Measurements from ENCODE around the gene EXOG.

EXOG gene

DNA sequence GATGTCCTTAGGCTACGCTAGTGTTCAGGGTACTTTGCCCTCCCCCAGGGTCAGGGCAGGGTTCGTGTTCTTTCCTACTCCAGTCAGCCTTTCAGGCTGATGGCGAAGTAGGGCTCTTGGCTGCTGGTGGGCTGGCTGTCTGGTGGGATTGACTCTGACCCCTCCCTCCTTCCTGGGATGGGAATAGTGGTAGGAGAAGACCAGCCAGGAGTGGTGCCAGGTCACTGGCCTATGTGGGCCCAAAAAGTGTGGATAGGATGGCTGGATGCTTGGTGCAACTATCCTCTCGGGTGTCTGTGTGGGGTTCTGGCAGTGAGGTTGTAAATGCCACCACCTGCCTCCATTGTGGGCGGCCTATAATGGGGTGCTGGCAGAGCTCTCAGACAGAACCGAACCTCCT, 20.4 kb upstream of the EXOG start:
- Histone ChIP-seq H3K36me3 (ENCODE audit: control insufficient read depth in 2 of 2, insufficient read depth in 2 of 2, low read length in 2 of 2) (peaks cover 10 to 15% of the 10 kb centered on the region in 2 donors), H3K4me1 (ENCODE audit: control insufficient read depth, insufficient read depth, low read length) (peaks cover 5% of the 10 kb centered on the region), H3K9me3 (ENCODE audit: control insufficient read depth in 2 of 2, low read length in 2 of 2) (no peaks in the 10 kb centered on the region), H3K4me3 (ENCODE audit: low read length in 2 of 2) (no peak overlapping the region), H3K27me3 (ENCODE audit: control insufficient read depth in 1 of 2, insufficient read depth in 2 of 2, low read length in 2 of 2) (no peaks in the 10 kb centered on the region), H3K27ac (ENCODE audit: low read length) (no peak overlapping the region), H3K9ac (ENCODE audit: low read length in 2 of 2) (no peak overlapping the region)

DNA sequence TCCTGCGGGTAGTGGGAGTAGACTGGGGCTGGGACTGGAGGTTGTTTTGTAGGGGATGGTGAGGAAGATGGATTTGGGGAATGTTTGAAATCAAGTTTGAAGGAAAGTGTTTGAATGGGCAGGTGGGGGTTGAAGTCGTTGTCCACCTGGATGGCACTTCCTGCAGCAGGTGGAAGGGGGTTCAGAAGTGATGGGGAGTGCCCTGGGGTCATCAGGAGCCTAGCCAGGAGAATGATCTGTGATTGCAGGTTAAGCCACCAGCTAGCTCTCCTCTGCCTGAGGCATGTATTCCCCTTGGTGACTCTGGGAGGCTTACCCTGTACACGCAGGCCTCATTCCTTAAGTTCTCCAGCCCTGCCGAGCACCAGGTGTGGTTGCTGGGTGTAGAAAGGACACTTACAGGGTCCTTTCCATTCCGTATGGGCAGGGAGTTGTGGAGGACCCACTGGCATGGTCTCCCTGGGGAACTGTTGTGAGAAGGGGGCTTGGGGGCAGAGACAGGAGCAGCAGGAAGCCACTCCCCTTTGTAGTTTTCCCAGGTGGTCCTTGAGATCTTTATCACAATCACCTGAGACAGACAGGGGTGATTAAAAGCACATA, 19.9 kb upstream of the EXOG start:
- Histone ChIP-seq H3K4me1 (ENCODE audit: control insufficient read depth, insufficient read depth, low read length) (peaks cover 5% of the 10 kb centered on the region), H3K9me3 (ENCODE audit: control insufficient read depth in 2 of 2, low read length in 2 of 2) (no peaks in the 10 kb centered on the region), H3K27ac (ENCODE audit: low read length) (no peak overlapping the region), H3K27me3 (ENCODE audit: control insufficient read depth in 1 of 2, insufficient read depth in 2 of 2, low read length in 2 of 2) (no peaks in the 10 kb centered on the region), H3K4me3 (ENCODE audit: low read length in 2 of 2) (no peak overlapping the region), H3K36me3 (ENCODE audit: control insufficient read depth in 2 of 2, insufficient read depth in 2 of 2, low read length in 2 of 2) (peaks cover 16 to 21% of the 10 kb centered on the region in 2 donors), H3K9ac (ENCODE audit: low read length in 2 of 2) (no peak overlapping the region)

DNA sequence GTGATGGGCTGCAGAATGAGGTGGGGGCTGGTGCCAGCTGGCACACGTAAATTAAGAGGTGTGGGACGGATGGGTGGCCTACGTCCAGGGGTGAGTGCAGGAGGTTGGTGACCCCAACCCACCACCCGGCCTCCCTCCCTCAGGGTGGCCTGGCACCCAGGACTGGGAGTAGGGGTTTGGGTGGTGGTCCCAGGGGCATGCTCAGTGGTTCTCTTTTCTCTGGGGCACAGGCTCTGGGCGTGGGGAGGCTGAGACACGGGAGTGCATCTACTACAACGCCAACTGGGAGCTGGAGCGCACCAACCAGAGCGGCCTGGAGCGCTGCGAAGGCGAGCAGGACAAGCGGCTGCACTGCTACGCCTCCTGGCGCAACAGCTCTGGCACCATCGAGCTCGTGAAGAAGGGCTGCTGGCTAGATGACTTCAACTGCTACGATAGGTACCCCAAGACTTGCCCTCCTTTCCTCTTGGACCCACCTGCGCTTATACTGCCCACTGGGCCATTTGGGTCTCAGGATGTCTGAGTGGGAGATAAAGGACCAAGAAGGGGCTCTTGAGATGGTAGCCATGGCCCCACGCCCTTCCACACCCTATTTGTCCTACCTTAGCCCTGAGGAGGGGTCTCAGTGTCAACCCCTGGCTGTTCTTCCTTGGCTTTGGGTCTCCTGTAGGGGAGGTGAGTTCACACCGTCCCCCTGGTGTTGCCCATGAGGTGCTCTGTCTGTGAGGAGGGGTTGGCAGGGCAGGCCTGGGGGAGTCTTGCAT, 18.9 kb upstream of the EXOG start:
- H3K36me3 ChIP-seq (ENCODE audit: control insufficient read depth in 2 of 2, insufficient read depth in 2 of 2, low read length in 2 of 2): peaks cover 24 to 27% of the 10 kb centered on the region in 2 donors
- no peaks in the 10 kb centered on the region for H3K9me3 ChIP-seq (ENCODE audit: control insufficient read depth in 2 of 2, low read length in 2 of 2)
- H3K27ac ChIP-seq (ENCODE audit: low read length): no peak overlapping the region
- H3K4me1 ChIP-seq (ENCODE audit: control insufficient read depth, insufficient read depth, low read length): peaks cover 5% of the 10 kb centered on the region
- H3K9ac ChIP-seq (ENCODE audit: low read length in 2 of 2): no peak overlapping the region
- H3K4me3 ChIP-seq (ENCODE audit: low read length in 2 of 2): no peak overlapping the region
- no peaks in the 10 kb centered on the region for H3K27me3 ChIP-seq (ENCODE audit: control insufficient read depth in 1 of 2, insufficient read depth in 2 of 2, low read length in 2 of 2)

DNA sequence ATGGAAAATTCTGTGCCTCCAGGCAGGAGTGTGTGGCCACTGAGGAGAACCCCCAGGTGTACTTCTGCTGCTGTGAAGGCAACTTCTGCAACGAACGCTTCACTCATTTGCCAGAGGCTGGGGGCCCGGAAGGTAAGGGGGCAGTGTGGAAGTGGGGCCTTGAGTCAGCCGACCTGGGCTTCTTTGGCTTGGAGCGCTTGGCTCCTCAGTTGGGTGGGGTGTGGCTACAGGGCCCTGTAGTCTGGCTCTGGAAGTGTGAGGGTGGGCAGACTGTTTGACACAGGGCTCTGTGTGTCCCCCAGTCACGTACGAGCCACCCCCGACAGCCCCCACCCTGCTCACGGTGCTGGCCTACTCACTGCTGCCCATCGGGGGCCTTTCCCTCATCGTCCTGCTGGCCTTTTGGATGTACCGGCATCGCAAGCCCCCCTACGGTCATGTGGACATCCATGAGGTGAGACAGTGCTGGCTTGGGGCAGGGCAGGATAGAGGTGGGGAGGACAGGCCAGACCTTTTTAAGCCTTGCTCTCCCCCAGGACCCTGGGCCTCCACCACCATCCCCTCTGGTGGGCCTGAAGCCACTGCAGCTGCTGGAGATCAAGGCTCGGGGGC, 18.2 kb upstream of the EXOG start:
- peaks cover 4% of the 10 kb centered on the region for H3K4me1 ChIP-seq (ENCODE audit: control insufficient read depth, insufficient read depth, low read length)
- H3K27ac ChIP-seq (ENCODE audit: low read length): no peak overlapping the region
- H3K9ac ChIP-seq (ENCODE audit: low read length in 2 of 2): no peak overlapping the region
- H3K36me3 ChIP-seq (ENCODE audit: control insufficient read depth in 2 of 2, insufficient read depth in 2 of 2, low read length in 2 of 2): peaks cover 28 to 34% of the 10 kb centered on the region in 2 donors
- H3K9me3 ChIP-seq (ENCODE audit: control insufficient read depth in 2 of 2, low read length in 2 of 2): no peaks in the 10 kb centered on the region
- no peak overlapping the region for H3K4me3 ChIP-seq (ENCODE audit: low read length in 2 of 2)
- no peaks in the 10 kb centered on the region for H3K27me3 ChIP-seq (ENCODE audit: control insufficient read depth in 1 of 2, insufficient read depth in 2 of 2, low read length in 2 of 2)

DNA sequence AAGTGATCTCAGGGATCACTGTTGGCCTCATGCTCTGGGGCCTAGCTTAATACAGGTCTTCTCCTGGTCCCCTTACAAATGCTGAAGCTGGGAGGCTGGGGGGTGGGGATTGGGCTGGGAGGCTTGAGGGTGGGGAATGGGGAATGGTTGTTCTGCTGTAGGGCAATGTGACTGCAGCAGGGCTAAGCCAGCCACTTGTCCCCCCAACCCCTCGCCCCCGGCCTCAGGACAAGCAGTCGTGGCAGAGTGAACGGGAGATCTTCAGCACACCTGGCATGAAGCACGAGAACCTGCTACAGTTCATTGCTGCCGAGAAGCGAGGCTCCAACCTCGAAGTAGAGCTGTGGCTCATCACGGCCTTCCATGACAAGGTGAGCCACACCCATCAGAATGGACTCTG, 17.2 kb upstream of the EXOG start:
- Histone ChIP-seq H3K36me3 (ENCODE audit: control insufficient read depth in 2 of 2, insufficient read depth in 2 of 2, low read length in 2 of 2) (peaks cover 35 to 40% of the 10 kb centered on the region in 2 donors), H3K9ac (ENCODE audit: low read length in 2 of 2) (no peak overlapping the region)

DNA sequence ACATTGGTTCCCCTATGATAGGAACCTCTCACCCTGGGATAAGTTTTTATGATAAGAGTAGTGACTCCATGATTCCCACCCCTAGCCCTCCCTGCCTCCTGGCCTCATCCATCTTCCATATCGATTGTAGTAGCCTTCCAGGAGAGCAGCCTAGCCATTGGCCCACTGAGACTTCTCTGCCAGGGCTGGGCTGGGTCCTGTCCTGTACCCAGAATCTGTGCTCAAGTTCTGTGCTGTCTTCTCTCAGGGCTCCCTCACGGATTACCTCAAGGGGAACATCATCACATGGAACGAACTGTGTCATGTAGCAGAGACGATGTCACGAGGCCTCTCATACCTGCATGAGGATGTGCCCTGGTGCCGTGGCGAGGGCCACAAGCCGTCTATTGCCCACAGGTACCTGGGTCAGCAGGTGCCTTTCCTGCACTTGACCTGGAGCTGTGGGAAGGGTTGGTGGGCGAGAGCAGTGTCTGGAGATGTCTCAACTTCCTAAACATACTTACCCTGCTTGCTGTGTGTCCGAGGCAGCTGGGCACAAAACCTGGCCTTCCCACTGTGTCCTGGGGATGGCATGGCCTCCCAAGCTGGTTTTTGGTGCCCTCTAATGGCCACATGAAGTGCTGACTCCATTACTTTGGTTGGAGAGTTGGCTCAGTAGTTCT, 16.6 kb upstream of the EXOG start:
- Histone ChIP-seq H3K9ac (ENCODE audit: low read length in 2 of 2) (no peak overlapping the region), H3K27ac (ENCODE audit: low read length) (no peak overlapping the region), H3K27me3 (ENCODE audit: control insufficient read depth in 1 of 2, insufficient read depth in 2 of 2, low read length in 2 of 2) (no peaks in the 10 kb centered on the region), H3K4me1 (ENCODE audit: control insufficient read depth, insufficient read depth, low read length) (no peaks in the 10 kb centered on the region), H3K36me3 (ENCODE audit: control insufficient read depth in 2 of 2, insufficient read depth in 2 of 2, low read length in 2 of 2) (peaks cover 35 to 45% of the 10 kb centered on the region in 2 donors), H3K4me3 (ENCODE audit: low read length in 2 of 2) (no peak overlapping the region), H3K9me3 (ENCODE audit: control insufficient read depth in 2 of 2, low read length in 2 of 2) (no peaks in the 10 kb centered on the region)

More for the DNA sequence above, 17.2 kb upstream of the EXOG start:
- no peak overlapping the region for H3K27ac ChIP-seq (ENCODE audit: low read length)
- H3K27me3 ChIP-seq (ENCODE audit: control insufficient read depth in 1 of 2, insufficient read depth in 2 of 2, low read length in 2 of 2): no peaks in the 10 kb centered on the region
- H3K9me3 ChIP-seq (ENCODE audit: control insufficient read depth in 2 of 2, low read length in 2 of 2): no peaks in the 10 kb centered on the region
- H3K4me3 ChIP-seq (ENCODE audit: low read length in 2 of 2): no peak overlapping the region
- H3K4me1 ChIP-seq (ENCODE audit: control insufficient read depth, insufficient read depth, low read length): no peaks in the 10 kb centered on the region

DNA sequence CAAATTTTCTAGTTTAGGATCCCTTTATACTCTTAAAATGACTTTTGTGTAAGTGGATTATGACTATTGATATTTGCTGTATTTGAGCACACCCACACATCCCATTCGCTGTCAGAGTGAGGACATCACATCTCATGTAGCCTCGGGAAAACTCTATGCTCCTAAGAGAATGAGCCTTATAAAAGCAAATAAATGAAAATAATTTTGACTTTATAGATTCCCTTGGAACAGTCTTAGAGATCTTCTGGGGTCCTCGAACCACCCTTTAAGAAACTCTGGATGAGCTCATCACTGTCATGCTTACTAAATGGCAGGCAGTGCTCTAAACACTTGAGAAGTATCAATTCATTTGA, 16.1 kb upstream of the EXOG start:
- Histone ChIP-seq H3K27ac (ENCODE audit: low read length) (no peak overlapping the region), H3K4me3 (ENCODE audit: low read length in 2 of 2) (no peak overlapping the region), H3K36me3 (ENCODE audit: control insufficient read depth in 2 of 2, insufficient read depth in 2 of 2, low read length in 2 of 2) (peaks cover 35 to 48% of the 10 kb centered on the region in 2 donors), H3K4me1 (ENCODE audit: control insufficient read depth, insufficient read depth, low read length) (no peaks in the 10 kb centered on the region), H3K9ac (ENCODE audit: low read length in 2 of 2) (no peak overlapping the region), H3K27me3 (ENCODE audit: control insufficient read depth in 1 of 2, insufficient read depth in 2 of 2, low read length in 2 of 2) (no peaks in the 10 kb centered on the region), H3K9me3 (ENCODE audit: control insufficient read depth in 2 of 2, low read length in 2 of 2) (no peaks in the 10 kb centered on the region)

DNA sequence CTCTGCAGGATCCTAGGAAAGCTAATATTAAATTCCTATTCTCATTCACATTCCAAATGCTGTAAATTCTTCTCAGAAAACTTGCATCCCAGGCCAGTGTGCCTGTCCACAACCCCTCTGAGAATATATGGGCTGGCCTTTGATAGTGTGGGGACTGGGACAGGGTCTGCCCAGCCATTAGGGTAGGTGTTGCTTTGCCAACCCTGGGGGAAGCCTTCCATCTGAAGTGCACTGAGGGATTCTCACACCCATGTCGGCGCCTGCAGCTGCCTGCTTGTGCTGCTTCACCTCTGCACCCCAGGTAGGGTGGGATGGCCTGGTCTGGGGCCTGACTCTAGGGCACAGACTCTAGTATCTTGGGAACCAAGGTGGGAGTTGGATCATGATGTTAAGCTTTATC, 15.2 kb upstream of the EXOG start:
- Histone ChIP-seq H3K27me3 (ENCODE audit: control insufficient read depth in 1 of 2, insufficient read depth in 2 of 2, low read length in 2 of 2) (no peaks in the 10 kb centered on the region), H3K4me3 (ENCODE audit: low read length in 2 of 2) (no peak overlapping the region), H3K27ac (ENCODE audit: low read length) (no peak overlapping the region), H3K36me3 (ENCODE audit: control insufficient read depth in 2 of 2, insufficient read depth in 2 of 2, low read length in 2 of 2) (peaks cover 35 to 49% of the 10 kb centered on the region in 2 donors), H3K9me3 (ENCODE audit: control insufficient read depth in 2 of 2, low read length in 2 of 2) (no peaks in the 10 kb centered on the region), H3K4me1 (ENCODE audit: control insufficient read depth, insufficient read depth, low read length) (no peaks in the 10 kb centered on the region), H3K9ac (ENCODE audit: low read length in 2 of 2) (no peak overlapping the region)

DNA sequence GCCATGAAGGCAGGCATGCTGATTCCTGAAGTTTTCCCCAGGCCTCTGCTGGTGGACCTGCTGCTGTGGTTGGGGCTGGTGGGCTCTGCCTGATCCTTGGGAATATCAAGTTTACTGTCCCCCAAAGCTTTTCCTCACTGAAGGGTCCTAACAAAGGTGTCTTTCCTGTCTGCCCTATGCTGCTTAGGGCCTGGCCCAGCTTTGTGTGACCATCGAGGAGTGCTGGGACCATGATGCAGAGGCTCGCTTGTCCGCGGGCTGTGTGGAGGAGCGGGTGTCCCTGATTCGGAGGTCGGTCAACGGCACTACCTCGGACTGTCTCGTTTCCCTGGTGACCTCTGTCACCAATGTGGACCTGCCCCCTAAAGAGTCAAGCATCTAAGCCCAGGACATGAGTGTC, 13.2 kb upstream of the EXOG start:
- H3K4me1 ChIP-seq (ENCODE audit: control insufficient read depth, insufficient read depth, low read length): no peaks in the 10 kb centered on the region
- H3K36me3 ChIP-seq (ENCODE audit: control insufficient read depth in 2 of 2, insufficient read depth in 2 of 2, low read length in 2 of 2): peaks cover 38 to 48% of the 10 kb centered on the region in 2 donors
- H3K27ac ChIP-seq (ENCODE audit: low read length): no peak overlapping the region
- H3K4me3 ChIP-seq (ENCODE audit: low read length in 2 of 2): no peak overlapping the region
- no peaks in the 10 kb centered on the region for H3K9me3 ChIP-seq (ENCODE audit: control insufficient read depth in 2 of 2, low read length in 2 of 2)
- no peak overlapping the region for H3K9ac ChIP-seq (ENCODE audit: low read length in 2 of 2)
- no peaks in the 10 kb centered on the region for H3K27me3 ChIP-seq (ENCODE audit: control insufficient read depth in 1 of 2, insufficient read depth in 2 of 2, low read length in 2 of 2)

DNA sequence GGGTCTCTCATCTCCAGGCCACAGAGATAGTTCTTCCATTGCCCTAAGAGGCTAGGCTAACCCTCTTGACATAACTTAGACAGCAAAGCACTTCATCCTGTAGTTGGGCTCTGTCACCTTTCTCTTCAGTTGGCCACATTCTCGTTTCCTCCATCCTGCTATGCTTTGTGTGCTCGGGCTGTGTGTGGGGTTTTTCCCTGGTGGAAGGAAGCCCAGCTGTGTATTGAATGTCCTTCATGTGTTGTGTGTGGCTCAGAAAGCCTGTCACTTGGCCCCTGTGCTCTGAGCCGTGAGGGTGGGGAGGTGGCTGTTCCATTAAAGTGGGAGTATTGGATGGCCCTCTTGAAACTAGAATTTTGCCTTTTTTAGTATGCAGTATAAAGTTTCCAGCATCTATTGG, 8.8 kb upstream of the EXOG start:
- Histone ChIP-seq H3K4me1 (ENCODE audit: control insufficient read depth, insufficient read depth, low read length) (no peaks in the 10 kb centered on the region), H3K9me3 (ENCODE audit: control insufficient read depth in 2 of 2, low read length in 2 of 2) (no peaks in the 10 kb centered on the region), H3K27ac (ENCODE audit: low read length) (no peak overlapping the region), H3K9ac (ENCODE audit: low read length in 2 of 2) (no peak overlapping the region), H3K27me3 (ENCODE audit: control insufficient read depth in 1 of 2, insufficient read depth in 2 of 2, low read length in 2 of 2) (no peaks in the 10 kb centered on the region), H3K36me3 (ENCODE audit: control insufficient read depth in 2 of 2, insufficient read depth in 2 of 2, low read length in 2 of 2) (peaks cover 13 to 25% of the 10 kb centered on the region in 2 donors), H3K4me3 (ENCODE audit: low read length in 2 of 2) (no peak overlapping the region)
